Neural progenitor cell (in vitro differentiated cells): ENCODE measurements around the gene MTHFD2L. TPM values are rescaled to one million over a fixed set of nuclear protein-coding genes. Genes with fewer than 3 reads are reported as not detected.

ENCODE experiments used
- DNase-seq: peaks from one replicate; pipeline ENCODE4 v3.0.0-alpha.2; 2016; ENCODE audit warnings: low spot score
- H2AFZ ChIP-seq: fragments of 200-600 bp; sonication (generic); replicated peaks from 2 replicates; pipeline ENCODE4 v1.6.1; 2016; ENCODE audit warnings: antibody characterized with exemption
- H3F3A ChIP-seq: fragments of 200-600 bp; sonication (generic); 2 replicates; pipeline ENCODE4 v1.6.1; 2016; ENCODE audit warnings: antibody characterized with exemption, low read depth
- H3K27ac ChIP-seq: fragments of 200-600 bp; sonication (generic); 2 replicates; pipeline ENCODE4 v1.5.1; 2016; ENCODE audit warnings: mild to moderate bottlenecking
- H3K27me3 ChIP-seq: fragments of 200-600 bp; sonication (generic); 2 replicates; pipeline ENCODE4 v1.6.1; 2016; ENCODE audit warnings: mild to moderate bottlenecking, moderate library complexity
- H3K36me3 ChIP-seq: fragments of 200-600 bp; sonication (generic); 2 replicates; pipeline ENCODE4 v1.5.1; 2016
- H3K4me1 ChIP-seq: fragments of 200-600 bp; sonication (generic); 2 replicates; pipeline ENCODE4 v1.6.1; 2016; ENCODE audit warnings: mixed run types
- H3K4me2 ChIP-seq: fragments of 200-600 bp; sonication (generic); 2 replicates; pipeline ENCODE4 v1.6.1; 2016
- H3K4me3 ChIP-seq: fragments of 200-600 bp; sonication (generic); 2 replicates; pipeline ENCODE4 v1.5.1; 2016
- H3K79me2 ChIP-seq: fragments of 200-600 bp; sonication (generic); 2 replicates; pipeline ENCODE4 v1.6.1; 2016; ENCODE audit warnings: low read depth
- H3K9ac ChIP-seq: fragments of 200-600 bp; sonication (generic); 2 replicates; pipeline ENCODE4 v1.6.1; 2016
- H3K9me3 ChIP-seq: fragments of 200-600 bp; sonication (generic); 2 replicates; pipeline ENCODE4 v1.5.1; 2016; ENCODE audit warnings: low read depth
- H4K20me1 ChIP-seq: fragments of 200-600 bp; sonication (generic); 2 replicates; pipeline ENCODE4 v1.6.1; 2016; ENCODE audit warnings: low read depth
- H3K27ac Mint-ChIP-seq: 3 replicates; pipeline ENCODE4 v1.8.0; 2021; ENCODE audit warnings: mixed read lengths
- H3K27me3 Mint-ChIP-seq: 2 replicates; pipeline ENCODE4 v1.8.0; 2022; ENCODE audit warnings: low read depth, mild to moderate bottlenecking, inconsistent platforms, moderate library complexity, mixed read lengths; ENCODE audit not compliant: insufficient read depth
- H3K36me3 Mint-ChIP-seq: 3 replicates; pipeline ENCODE4 v1.8.0; 2021; ENCODE audit warnings: mixed read lengths
- H3K4me1 Mint-ChIP-seq: 3 replicates; pipeline ENCODE4 v1.8.0; 2021; ENCODE audit warnings: mixed read lengths
- H3K4me3 Mint-ChIP-seq: 3 replicates; pipeline ENCODE4 v1.8.0; 2021; ENCODE audit warnings: mild to moderate bottlenecking, moderate library complexity, mixed read lengths
- H3K9me3 Mint-ChIP-seq: 3 replicates; pipeline ENCODE4 v1.8.0; 2020; ENCODE audit warnings: mixed read lengths
- CTCF ChIP-seq: fragments of 200-600 bp; sonication (generic); IDR thresholded peaks from 2 replicates; pipeline ENCODE4 v1.5.1; 2017; ENCODE audit warnings: antibody characterized with exemption, mild to moderate bottlenecking
- EZH2 ChIP-seq: fragments of 200-600 bp; sonication (generic); IDR thresholded peaks from 2 replicates; pipeline ENCODE4 v1.6.1; 2017; ENCODE audit warnings: antibody characterized with exemption, mild to moderate bottlenecking, moderate library complexity
- EZH2phosphoT487 ChIP-seq: fragments of 200-600 bp; sonication (generic); IDR thresholded peaks from 2 replicates; pipeline ENCODE4 v1.6.1; 2017; ENCODE audit warnings: antibody characterized with exemption
- total RNA-seq: library from RNA; depleted of rRNA; stranded (reverse); fragments of >200 nt; gene quantifications from 2 replicates; pipeline ENCODE4 v1.2.3, GENCODE V29; 2015; ENCODE audit warnings: low replicate concordance

Gene MTHFD2L
- total RNA-seq, 1 donor from 2014 or later, result 22.1 TPM

- Mint-ChIP-seq H3K27ac (no peak overlapping the region), H3K9me3 (no peaks in the 10 kb centered on the region), H3K36me3 (no peaks in the 10 kb centered on the region), H3K27me3 (no peaks in the 10 kb centered on the region), H3K4me1 (no peaks in the 10 kb centered on the region), H3K4me3 (no peak overlapping the region)
- no peaks in the 10 kb centered on the region for H3F3A ChIP-seq
- H4K20me1 ChIP-seq, result no peaks in the 10 kb centered on the region
- no peaks in the 10 kb centered on the region for H3K9me3 ChIP-seq
- H3K4me1 ChIP-seq, result no peaks in the 10 kb centered on the region
- H3K9ac ChIP-seq, result no peak overlapping the region
- H2AFZ ChIP-seq, result no peak overlapping the region
- no peak overlapping the region for H3K27ac ChIP-seq
- no peak for DNase-seq
- no peaks in the 10 kb centered on the region for H3K36me3 ChIP-seq
- no peak overlapping the region for H3K4me2 ChIP-seq
- no peak overlapping the region for H3K4me3 ChIP-seq
- no peaks in the 10 kb centered on the region for H3K27me3 ChIP-seq
- H3K79me2 ChIP-seq, result no peaks in the 10 kb centered on the region
- TF ChIP-seq CTCF, result no peak
These were observed 147.1 kb downstream of the MTHFD2L start for GRCh38 chr4:74305000-74305399.

- Histone ChIP-seq H3K79me2 (no peaks in the 10 kb centered on the region), H3K9me3 (no peaks in the 10 kb centered on the region), H3K4me3 (no peak overlapping the region), H3K4me2 (no peak overlapping the region), H3K27ac (no peak overlapping the region), H4K20me1 (no peaks in the 10 kb centered on the region), H3K27me3 (no peaks in the 10 kb centered on the region), H3K36me3 (no peaks in the 10 kb centered on the region), H3K4me1 (no peaks in the 10 kb centered on the region), H3K9ac (no peak overlapping the region), H2AFZ (no peak overlapping the region), H3F3A (no peaks in the 10 kb centered on the region)
- Mint-ChIP-seq H3K9me3 (no peaks in the 10 kb centered on the region), H3K36me3 (no peaks in the 10 kb centered on the region), H3K27me3 (no peaks in the 10 kb centered on the region), H3K4me1 (no peaks in the 10 kb centered on the region), H3K4me3 (no peak overlapping the region), H3K27ac (no peak overlapping the region)
- DNase-seq, result no peak
- TF ChIP-seq EZH2 (no peak), EZH2phosphoT487 (no peak), CTCF (no peak)
These were observed 149.3 kb downstream of the MTHFD2L start for GRCh38 chr4:74307170-74307569.

- H3K27me3 Mint-ChIP-seq, result no peaks in the 10 kb centered on the region
- H4K20me1 ChIP-seq, result no peaks in the 10 kb centered on the region
- no peak within 1 kb of the TSS for H3K4me3 Mint-ChIP-seq
- H3K79me2 ChIP-seq, result no peaks in the 10 kb centered on the region
- no peak within 1 kb of the TSS for H3K9ac ChIP-seq
- no peak for TF ChIP-seq CTCF
- TF ChIP-seq EZH2phosphoT487, result no peak
- no peak for TF ChIP-seq EZH2
- H3K27me3 ChIP-seq, result no peaks in the 10 kb centered on the region
- no peak within 1 kb of the TSS for H3K4me2 ChIP-seq
- H3K27ac Mint-ChIP-seq, result no peak within 1 kb of the TSS
- no peaks in the 10 kb centered on the region for H3K9me3 Mint-ChIP-seq
- H3K36me3 ChIP-seq, result no peaks in the 10 kb centered on the region
- H3F3A ChIP-seq, result no peaks in the 10 kb centered on the region
- H3K4me1 Mint-ChIP-seq, result no peaks in the 10 kb centered on the region
- H2AFZ ChIP-seq, result no peak within 1 kb of the TSS
- H3K4me1 ChIP-seq, result no peaks in the 10 kb centered on the region
- no peak for DNase-seq
- H3K4me3 ChIP-seq, result no peak within 1 kb of the TSS
- H3K36me3 Mint-ChIP-seq, result no peaks in the 10 kb centered on the region
- no peaks in the 10 kb centered on the region for H3K9me3 ChIP-seq
- no peak within 1 kb of the TSS for H3K27ac ChIP-seq
These were observed 150.3 kb downstream of the MTHFD2L start, which contains the start of gene EPGN for GRCh38 chr4:74308215-74308614. Gene EPGN (plus strand): TSS chr4:74308470. CDS start chr4:74308534, 64 bp downstream.

GRCh38 chr4:74309223-74309622 lies 151.3 kb downstream of the MTHFD2L start:
- Histone ChIP-seq H3K4me1 (no peaks in the 10 kb centered on the region), H3K27me3 (no peaks in the 10 kb centered on the region), H3K4me2 (no peak overlapping the region), H3F3A (no peaks in the 10 kb centered on the region), H3K79me2 (no peaks in the 10 kb centered on the region), H3K9me3 (no peaks in the 10 kb centered on the region), H3K4me3 (no peak overlapping the region), H2AFZ (no peak overlapping the region), H4K20me1 (no peaks in the 10 kb centered on the region), H3K9ac (no peak overlapping the region), H3K36me3 (no peaks in the 10 kb centered on the region), H3K27ac (no peak overlapping the region)
- no peak for DNase-seq
- Mint-ChIP-seq H3K27me3 (no peaks in the 10 kb centered on the region), H3K4me3 (no peak overlapping the region), H3K4me1 (no peaks in the 10 kb centered on the region), H3K36me3 (no peaks in the 10 kb centered on the region), H3K9me3 (no peaks in the 10 kb centered on the region), H3K27ac (no peak overlapping the region)
- TF ChIP-seq EZH2, result no peak
- no peak for TF ChIP-seq CTCF
- TF ChIP-seq EZH2phosphoT487, result no peak
